GM12865 (cell line): ENCODE results near the gene IGFBP6.

Experiments used
- DNase-seq: peaks from one replicate; pipeline ENCODE4 v3.0.0; 2010; ENCODE audit warnings: low read depth
- H3K4me3 ChIP-seq: 2 replicates; pipeline ENCODE4 v1.5.1; 2011; ENCODE audit warnings: mild to moderate bottlenecking, low read depth, low read length, control low read depth
- CTCF ChIP-seq: IDR thresholded peaks from 2 replicates; pipeline ENCODE4 v1.5.1; 2011; ENCODE audit warnings: low read length, control low read depth, low read depth, inconsistent platforms; ENCODE audit not compliant: insufficient read depth; ENCODE audit errors: missing control alignments

Gene IGFBP6

GRCh38 chr12:53097564-53098353 lies at the start of gene IGFBP6:
Gene IGFBP6, plus strand, starts transcription at chr12:53097667. Its CDS starts 51 bp downstream, at chr12:53097718.
- TF ChIP-seq CTCF, result no peak
- H3K4me3 ChIP-seq, result peak within 1 kb of the TSS; percentile 48
- peak; percentile 53 for DNase-seq

GRCh38 chr12:53048033-53048779 lies 49.3 kb upstream of the IGFBP6 start:
- no peak overlapping the region for H3K4me3 ChIP-seq
- DNase-seq, result no peak
- TF ChIP-seq CTCF, result no peak

GRCh38 chr12:53048780-53049401 lies 48.6 kb upstream of the IGFBP6 start:
- TF ChIP-seq CTCF, result no peak
- H3K4me3 ChIP-seq, result no peak overlapping the region
- no peak for DNase-seq

GRCh38 chr12:53049571-53050318 lies 47.7 kb upstream of the IGFBP6 start, which contains the start of gene TNS2:
Gene TNS2, plus strand, starts transcription at chr12:53050065. Its CDS starts 121 bp downstream, at chr12:53050186.
- no peak within 1 kb of the TSS for H3K4me3 ChIP-seq
- no peak for DNase-seq

GRCh38 chr12:53050426-53051057 lies 46.9 kb upstream of the IGFBP6 start:
- TF ChIP-seq CTCF, result no peak
- no peak overlapping the region for H3K4me3 ChIP-seq
- no peak for DNase-seq

More at GRCh38 chr12:53049571-53050318, 47.7 kb upstream of the IGFBP6 start, which contains the start of gene TNS2:
- TF ChIP-seq CTCF, result no peak

- TF ChIP-seq CTCF, result no peak
- no peak overlapping the region for H3K4me3 ChIP-seq
- no peak for DNase-seq
Observed at GRCh38 chr12:53051058-53051880, 46.2 kb upstream of the IGFBP6 start.
